Erythroblast (primary cell): ENCODE data around the gene FNBP1L.

ENCODE experiments used
- GATA1 ChIP-seq: IDR thresholded peaks from 2 replicates; pipeline ENCODE4 v1.6.1; 2011; ENCODE audit warnings: low read depth, mild to moderate bottlenecking, control low read depth, low read length, moderate library complexity
- POLR2A ChIP-seq: IDR thresholded peaks from 2 replicates; pipeline ENCODE4 v1.6.1; 2011; ENCODE audit warnings: mild to moderate bottlenecking, low read length

- TF ChIP-seq POLR2A, result no peak
- TF ChIP-seq GATA1, result no peak
Measured at GRCh38 chr1:93443454-93443853, 4.5 kb upstream of the FNBP1L start.
